Endometrium (tissue), 2 donors: ENCODE data around the gene HSPA1B.
"Not testable (repeated sequence)": the region's sequence is repeated elsewhere in the genome, so short reads cannot be mapped to it uniquely, and the experiment has no call there.

Source experiments
- FAIRE-seq: peaks from 2 replicates; lab custom pipeline; 2012; peaks lifted over from hg19 to GRCh38; lab: Jason Lieb, UNC
- donor health status: control.
- donor health status: control.

HSPA1B gene

DNA sequence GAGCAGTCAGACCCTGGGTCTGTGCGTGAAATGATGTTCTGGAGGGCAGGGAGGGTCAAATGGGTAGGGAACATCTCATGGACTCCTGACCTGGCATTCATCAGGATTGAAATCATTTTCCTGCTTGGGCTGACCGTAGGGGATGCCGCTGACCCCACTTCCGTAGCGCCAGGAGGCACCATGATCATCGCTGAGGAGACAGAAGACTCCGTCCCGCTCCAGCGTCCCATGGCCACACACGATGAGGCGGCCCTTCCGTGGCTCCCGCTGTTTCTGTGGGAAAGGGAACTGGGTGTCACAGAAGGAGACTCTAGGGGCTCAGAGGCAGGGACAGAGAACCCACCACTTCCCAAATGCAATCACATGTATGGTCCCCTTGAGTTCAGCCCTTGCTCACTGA, 32.8 kb downstream of the HSPA1B start:
- FAIRE-seq, result no peak

DNA sequence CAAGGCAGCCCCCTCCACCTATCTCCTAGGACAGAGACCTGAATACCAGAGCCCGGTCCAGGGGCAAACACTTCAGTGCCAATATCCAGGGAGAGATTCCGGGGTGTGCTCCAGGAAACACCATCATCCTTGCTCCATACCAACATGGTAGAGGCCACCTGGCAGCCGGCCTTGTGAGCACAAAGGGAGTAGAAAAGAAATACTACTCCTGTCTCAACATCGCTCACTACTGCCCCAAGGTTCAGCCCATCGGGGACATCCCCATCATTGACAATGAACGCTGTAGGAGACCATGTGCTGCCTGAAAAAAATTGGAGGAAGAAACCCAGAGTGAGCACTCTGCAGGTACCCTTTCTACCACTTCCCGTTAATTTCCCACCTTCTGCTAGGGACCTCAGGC, 33.6 kb downstream of the HSPA1B start:
- no peak for FAIRE-seq

DNA sequence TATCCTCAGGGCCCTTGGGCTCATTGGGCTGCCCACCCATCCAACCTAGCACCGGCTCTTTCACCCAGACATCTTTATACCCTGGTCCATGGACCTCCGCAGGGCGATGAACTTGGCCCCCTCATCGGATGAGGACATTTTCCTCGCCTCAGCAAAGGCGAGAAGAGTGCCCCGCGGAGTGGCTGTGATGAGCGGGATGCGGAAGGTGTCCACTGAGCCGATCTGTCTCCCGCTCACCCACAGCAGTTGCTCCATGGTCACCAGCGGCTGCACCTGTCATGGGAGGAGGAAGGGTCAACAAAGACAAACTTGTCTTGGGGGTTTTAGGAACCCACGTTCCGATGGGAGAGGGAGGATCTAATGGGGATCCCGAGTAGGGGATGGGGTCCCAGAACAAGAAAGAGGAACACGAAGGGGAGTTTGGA, 34.4 kb downstream of the HSPA1B start:
- no peak for FAIRE-seq

DNA sequence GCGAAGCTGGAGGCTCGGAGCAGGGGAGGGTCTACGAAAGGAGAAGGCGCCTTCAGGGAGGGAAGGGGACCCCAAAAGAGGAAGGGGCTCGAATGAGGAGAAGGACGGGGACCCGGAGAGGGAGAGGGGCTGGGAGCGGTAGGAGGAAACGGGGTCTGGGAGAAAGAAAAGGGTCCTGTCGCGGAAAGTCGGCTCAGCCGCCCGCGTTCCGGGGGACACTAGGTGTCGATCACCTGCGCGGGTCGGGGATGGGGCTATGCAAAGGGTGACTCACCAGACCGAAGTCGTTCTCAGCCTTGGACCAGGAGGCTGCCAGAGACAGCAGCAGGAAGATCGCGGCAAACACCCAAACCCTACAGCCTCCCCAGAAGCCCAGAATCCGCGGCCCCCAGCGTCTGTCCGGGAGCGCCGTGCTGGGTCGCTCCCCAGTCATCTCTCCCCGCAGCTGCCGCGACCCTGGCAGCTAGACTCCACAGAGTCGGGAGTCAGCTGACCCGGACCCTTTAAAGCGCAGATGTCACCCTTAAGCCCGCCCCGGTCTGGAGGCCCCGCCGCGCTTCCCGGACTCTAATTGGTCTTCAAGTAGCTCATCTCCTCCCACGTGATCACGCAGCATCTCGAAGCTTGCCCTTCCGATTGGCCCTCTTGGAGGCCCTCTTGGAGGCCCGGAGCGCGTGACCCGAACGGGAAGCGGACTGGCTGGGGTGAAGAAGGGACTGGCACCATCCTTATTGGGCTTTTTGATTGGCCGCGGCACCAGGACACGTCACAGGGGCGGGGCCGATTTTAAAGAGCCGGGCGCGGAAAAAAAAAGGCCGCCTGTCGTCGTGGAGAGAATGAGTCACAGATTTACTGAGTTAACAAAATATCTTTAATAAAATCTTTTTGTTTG, 35.1 kb downstream of the HSPA1B start, which contains the start of gene NEU1:
Gene NEU1 (minus strand): TSS at position 478 of the 892 bp plus-strand sequence. CDS start 45 bp downstream, at position 433.
- peak; percentile 99 for FAIRE-seq

DNA sequence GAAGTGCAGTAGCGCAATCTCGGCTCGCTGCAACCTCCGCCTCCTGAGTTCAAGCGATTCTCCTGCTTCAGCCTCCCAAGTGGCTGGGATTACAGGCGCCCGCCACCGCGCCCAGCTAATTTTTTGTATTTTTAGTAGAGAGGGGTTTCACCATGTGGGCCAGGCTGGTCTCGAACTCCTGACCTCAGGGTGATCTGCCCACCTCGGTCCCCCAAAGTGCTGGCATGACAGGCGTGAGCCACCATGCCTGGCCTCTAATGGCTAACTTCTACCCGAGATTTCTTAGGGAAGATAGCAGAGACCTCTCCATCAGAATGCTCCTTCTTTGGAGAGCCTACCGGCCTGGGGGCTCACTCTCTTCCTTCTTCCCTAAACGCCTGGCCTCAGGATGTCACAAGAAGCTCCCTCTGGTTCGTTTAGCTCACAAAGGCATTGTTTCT, 36.6 kb downstream of the HSPA1B start:
- FAIRE-seq, result not testable (repeated sequence)

DNA sequence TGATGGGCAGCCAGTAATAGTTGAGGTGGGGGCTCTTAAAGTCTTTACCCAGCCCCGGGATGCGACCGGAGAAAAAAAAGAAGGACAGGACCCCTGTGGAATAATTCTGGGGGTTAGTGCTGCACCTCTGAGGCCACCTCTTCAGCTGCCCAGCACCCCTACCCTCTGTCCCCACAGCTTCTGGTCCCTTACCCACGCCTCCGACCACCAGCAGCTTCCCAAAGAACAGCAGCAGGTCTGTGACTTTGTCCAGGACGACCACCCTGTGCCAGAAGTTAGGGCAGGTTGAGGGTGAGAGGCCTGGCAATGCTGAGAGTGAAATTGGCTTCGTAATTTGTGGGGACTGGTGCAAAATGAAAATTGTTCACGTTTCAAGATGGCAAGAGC, 37.3 kb downstream of the HSPA1B start:
- no peak for FAIRE-seq

DNA sequence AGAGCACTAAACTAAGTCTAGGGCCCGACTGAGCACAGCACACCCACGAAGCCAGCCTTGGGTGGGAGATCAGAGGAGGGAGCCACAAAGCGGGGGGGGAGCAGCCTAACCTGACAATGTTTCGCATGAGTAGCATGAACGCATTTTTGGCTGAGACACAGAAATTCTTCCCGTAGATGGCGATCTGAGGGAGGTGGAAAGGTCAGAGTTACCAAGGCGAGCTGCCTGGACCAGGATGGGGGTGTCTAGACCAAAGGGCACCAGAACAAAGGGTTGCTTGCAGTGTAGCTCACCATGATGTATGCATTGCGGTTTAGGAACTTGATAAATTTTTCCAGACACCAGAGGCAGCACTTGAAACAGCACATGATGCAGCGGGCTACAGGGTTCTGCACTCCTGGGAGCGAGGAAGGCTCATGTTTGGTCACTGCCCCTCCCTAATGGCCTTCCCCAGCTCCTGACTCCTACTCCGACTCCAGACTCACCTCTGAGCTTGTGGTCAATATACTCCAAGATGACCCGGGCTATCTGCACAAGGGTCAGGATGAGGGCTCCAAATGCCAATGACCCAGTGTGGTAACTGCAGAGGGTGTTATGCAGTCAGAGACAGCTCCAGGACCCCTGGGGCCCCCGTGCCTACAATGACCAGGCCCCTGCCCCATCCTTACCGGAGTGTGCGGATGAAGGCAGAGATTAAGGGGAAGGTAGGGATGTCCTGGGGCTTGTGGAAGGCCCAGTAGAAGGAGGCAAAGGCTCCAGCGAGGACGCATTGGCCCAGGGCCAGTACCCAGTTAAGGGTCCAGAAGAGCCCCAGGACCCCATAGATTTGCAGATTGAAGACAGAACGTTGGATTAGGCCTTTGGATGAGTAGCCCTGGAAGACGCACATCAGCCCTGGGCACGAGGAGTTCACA, 37.9 kb downstream of the HSPA1B start:
- FAIRE-seq, result no peak

DNA sequence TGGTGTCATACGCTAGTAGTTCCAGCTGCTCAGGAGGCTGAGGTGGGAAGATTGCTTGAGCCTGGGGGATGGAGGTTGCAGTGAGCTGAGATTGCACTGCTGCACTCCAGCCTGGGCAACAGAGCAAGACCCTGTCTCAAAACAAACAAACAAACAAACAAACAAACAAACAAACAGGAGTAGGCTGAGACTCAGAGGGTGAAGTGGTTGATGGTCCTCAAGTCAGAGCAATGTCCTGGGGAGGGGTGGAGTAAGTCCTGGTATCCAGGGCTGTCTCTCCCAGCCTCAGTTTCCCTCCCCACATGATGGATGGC, 41.1 kb downstream of the HSPA1B start:
- FAIRE-seq, result not testable (repeated sequence)

DNA sequence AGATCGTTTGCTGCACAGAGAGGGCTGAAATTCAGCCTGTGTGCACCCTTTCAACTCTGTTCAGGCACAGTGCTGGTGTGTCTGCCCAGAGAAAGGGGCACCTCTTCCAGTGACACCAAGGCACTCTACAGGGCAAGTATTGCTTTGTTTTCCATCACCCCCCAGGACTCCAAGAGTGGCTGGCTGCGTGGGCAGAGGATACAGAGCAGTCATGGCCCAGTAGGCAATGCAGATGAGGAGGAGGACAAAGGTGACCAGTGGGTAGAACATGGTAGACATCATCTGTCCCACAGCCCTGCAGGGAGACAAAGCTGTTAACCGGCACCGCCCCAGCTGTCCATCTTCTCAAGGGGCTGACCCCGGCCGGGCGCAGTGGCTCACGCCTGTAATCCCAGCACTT, 41.8 kb downstream of the HSPA1B start:
- FAIRE-seq, result no peak

DNA sequence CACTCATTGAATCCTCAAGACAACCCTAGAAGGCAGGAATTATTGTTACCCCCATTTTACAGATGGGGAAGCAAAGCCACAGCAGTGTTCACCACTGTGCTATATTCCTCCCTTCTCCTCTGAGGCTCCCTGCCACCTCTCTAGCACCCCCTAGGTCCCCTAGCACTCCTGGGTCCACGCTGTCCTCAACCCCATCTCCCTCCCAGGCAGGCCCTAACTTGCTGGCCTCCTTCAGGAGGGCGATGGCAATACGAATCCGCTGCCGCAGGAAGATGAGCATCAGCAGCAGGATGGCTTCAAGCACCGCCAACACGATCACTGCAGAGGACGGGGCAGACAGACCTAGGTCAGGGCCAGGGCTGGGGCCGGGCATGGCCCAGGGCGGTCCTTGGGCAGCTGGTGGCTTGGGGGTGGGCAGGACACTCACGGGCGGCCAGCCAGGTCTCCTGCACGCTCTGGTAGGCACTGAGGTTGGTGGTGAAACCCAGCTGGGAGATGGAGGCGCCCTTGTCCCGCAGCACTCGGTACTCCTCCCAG, 42.9 kb downstream of the HSPA1B start:
- FAIRE-seq, result no peak

DNA sequence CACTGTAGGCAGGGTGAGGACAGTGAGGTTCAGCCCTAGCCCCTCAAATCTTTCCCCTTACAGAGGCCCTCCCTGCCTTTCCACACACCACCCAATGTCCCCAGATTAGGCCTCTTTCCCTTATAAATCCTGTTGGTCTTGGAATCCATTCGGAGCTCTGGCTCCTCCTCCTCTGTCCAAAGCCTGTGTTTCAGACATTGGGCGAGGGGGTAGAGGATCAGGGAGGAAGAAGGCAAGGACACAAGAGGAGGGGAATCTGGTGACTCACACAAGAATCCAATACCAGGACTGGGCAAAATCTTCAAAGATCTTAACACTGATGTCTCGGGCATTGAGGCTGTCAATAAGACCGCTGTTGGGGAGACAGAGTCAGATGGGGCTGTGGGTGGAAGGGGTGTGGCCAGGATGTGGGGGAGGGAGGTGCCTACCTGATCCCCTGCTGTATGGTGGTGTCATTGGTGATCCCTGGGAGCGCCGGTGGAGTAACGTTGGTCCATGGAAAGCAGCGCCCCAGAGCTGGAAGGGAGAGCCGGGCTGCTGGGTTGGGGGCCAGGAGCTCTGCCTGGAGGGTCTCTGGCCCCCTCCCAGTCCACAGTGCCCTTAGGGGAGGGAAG, 43.6 kb downstream of the HSPA1B start:
- no peak for FAIRE-seq

DNA sequence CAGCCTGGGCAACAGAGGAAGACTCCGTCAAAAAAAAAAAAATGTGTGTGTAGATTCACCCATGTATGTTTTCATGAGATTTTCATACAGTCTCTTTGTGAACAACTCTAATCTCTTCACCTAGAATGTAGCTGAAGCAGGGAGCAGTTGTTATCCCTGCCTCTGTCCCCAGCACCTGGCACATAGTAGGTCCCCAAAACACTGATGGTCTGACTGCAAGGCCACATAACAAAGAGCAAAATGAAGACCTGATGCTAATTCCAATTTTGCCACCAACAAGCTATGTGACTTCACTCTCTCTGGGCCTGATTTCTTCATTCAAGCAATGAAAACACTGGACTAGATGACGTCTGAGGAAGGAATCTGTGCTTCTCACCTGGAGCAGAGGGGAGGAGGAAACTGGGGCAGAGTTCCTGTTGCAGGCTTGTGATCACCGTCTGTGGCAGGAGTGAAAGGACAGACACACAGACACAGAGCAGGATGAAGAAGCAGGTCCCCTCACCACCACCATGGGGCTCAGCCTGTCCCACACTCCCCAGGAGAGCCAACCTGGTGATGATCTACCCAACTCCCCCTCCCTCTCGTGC, 46.6 kb downstream of the HSPA1B start:
- FAIRE-seq, result no peak

DNA sequence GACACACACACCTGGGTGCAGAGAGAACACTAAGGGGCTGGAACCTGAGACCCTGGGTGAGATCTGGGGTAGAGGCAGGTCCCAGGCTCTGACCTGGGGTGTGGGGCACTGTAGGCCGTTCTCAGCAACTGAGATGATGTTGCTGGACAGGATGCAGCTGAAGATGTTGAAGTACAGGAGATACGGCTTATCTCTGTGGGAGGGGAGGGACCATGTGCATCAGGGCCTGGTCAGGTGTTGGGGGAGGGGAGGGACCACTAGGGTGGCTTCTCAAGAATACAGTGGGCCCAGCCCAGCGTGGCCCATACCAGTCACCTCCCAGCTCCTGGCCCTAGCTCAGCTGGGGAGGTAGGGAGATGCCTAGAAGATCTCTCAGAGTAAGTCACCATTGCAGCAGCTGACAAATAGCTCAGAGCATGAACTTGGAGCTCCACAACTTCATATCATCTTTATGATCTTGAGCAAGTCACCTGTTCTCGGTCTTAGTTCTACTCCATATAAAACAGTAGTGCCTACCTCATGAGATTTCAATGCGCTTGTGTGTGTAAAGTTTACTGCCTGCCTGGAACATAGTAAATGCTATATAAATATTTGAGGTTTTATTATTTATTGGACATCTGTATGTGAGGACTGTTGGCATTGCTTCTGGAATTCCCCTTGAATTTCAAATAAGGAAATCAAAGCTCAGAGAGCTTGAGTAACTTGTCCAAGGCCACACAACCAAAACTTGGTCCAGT, 47.5 kb downstream of the HSPA1B start:
- no peak for FAIRE-seq

DNA sequence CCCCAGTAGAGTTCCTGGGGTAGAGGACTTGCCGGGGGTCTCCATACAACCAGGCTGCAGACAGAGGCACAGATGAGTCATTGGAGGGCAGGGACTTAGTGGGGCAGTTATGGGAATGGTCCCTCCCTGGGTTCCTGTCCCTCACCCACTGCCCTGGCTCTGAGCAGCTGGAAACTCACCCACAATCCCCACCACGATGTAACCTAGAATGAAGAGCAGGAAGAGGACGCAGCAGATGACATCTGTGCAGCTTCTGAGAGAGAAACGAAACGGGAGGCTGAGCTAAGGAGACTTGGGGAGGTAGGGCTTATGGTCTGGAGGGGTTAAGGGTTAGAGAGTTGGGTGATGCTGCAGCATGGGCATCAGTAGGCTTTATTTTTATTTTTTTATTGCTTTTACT, 48.3 kb downstream of the HSPA1B start:
- no peak for FAIRE-seq

DNA sequence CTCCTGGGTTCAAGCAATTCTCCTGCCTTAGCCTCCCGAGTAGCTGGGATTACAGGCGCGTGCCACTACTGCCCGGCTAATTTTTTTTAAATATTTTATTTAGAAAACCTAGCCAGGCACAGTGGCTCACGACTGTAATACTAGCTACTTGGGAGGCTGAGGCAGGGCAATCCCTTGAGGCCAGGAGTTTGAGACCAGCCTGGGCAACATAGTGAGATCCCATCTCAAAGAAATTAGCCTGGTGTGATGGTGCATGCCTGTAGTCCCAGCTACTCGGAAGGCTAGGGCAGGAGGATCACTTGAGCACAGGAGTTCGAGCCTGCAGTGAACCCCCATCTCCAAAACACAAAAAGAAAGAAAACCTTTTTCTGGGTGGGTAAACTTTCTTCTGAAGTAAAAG, 48.8 kb downstream of the HSPA1B start:
- FAIRE-seq, result no peak

DNA sequence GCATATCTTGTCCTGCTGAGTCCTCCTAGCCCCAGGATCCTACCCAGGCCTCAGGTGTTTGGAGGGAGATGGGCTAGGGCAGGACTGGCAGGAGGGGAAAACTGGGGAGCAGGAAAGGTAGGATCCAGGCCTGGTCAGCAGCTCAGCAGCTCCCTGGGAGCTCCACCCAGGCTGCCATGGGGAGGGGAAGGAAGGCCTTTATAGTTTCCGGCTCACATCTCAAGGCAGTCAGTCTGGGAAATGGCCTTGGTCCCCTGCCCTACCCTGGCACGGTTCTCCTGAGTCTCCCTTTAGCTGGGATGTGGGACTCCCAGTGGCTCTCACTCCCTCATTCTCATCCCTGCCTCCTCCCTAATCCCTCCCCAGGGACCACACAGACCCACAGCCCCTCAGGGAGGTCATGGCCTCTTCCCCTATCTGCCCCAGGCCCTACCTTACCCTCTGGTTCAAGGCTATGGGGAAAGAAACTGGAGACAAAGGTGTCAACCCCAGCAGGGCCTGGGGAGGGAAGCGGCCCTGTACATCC, 49.6 kb downstream of the HSPA1B start:
- FAIRE-seq, result no peak

DNA sequence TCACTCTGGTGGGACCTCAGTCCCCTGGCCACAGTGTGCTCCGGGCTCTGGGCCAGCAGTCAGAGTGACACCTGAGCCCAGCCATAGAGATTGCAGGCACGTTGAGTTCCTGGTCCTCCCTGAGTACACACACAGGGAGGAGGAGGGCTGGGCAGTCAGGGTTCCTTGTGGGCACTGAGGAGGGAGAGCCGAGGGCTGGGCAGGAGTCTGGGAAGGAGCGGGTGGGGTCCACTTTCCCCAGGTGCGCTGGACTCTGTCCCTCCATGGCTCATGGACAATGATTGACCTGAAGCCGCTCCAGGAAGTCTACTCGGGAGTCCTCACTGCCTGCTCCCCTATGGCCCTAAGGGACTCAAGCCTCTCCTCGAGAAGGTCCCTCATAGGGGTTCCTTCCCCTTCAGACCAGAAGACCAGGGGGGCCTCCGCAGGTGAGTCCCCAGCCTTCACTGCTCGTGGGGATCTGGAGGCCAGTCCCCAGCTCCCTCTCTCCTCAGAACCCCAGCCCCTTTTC, 50.2 kb downstream of the HSPA1B start:
- FAIRE-seq, result no peak

DNA sequence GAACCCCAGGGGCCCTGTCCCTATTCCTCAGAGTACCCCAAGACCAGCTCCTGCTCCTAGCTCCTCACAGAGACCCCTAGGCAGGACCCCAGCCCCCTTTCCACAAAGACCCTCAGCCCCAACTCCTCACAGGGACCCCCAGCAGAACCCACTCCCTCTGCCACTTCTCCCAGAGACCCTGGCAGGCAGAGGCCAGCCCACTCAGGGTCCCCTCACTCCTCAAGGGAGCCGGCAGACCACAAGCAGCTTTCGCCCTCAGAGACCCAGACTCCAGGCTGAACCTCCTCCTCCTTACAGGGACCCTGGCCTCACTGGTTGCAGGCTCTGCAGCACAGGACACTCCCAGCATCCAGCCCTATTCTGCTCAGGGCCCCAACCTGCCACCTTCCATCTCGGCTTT, 50.7 kb downstream of the HSPA1B start:
- no peak for FAIRE-seq

DNA sequence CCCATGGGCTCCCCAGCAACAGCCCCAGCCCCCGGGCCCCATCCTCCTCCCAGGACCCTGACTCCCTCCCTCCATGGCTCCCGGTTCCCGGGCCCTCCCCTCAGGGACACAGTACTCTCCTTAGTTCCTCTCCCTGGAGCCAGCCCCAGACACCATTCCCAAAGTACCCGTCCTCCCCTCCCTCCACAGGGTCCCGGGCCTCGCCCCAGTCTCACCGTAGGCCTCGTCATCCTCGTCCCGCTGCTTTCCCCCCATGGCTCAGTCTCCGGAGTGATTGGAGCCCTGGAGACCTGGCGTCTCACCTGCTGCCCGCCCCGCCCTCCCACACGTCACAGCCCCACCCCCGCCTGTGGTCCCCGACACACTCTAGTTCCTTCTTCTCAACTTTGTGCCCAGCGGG, 51.2 kb downstream of the HSPA1B start, which contains the start of gene SLC44A4:
Gene SLC44A4 (minus strand): TSS at position 272 of the 400 bp plus-strand sequence. CDS start 17 bp downstream, at position 255.
- no peak for FAIRE-seq

DNA sequence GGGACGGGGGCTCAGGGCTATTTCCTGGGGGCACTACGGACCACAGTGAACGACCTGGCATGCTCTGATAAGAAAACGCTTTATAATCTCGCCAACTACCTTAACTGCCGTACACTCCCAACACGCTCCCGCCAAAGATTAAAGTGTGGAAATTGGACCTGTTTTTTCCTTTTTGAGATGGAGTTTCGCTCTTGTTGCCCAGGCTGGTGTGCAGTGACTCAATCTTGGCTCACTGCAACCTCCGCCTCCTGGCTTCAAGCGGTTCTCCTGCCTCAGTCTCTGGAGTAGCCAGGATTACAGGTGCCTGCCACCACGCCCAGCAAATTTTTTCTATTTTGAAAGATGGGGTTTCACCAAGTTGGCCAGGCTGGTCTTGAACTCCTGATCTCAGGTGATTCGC, 51.6 kb downstream of the HSPA1B start:
- no peak for FAIRE-seq
